C4-2B (cell line): ENCODE measurements around the gene TAGLN.

ENCODE experiments used
- ZFX ChIP-seq: fragments of 450-650 bp; IDR thresholded peaks from 2 replicates; pipeline ENCODE4 v1.6.1; 2017
- TF ChIP-seq, protein P1 (sequence below): fragments of 450-650 bp; conservative IDR thresholded peaks from 2 replicates; pipeline ENCODE4 v1.5.1; 2017; ENCODE audit warnings: mild to moderate bottlenecking

DNA sequence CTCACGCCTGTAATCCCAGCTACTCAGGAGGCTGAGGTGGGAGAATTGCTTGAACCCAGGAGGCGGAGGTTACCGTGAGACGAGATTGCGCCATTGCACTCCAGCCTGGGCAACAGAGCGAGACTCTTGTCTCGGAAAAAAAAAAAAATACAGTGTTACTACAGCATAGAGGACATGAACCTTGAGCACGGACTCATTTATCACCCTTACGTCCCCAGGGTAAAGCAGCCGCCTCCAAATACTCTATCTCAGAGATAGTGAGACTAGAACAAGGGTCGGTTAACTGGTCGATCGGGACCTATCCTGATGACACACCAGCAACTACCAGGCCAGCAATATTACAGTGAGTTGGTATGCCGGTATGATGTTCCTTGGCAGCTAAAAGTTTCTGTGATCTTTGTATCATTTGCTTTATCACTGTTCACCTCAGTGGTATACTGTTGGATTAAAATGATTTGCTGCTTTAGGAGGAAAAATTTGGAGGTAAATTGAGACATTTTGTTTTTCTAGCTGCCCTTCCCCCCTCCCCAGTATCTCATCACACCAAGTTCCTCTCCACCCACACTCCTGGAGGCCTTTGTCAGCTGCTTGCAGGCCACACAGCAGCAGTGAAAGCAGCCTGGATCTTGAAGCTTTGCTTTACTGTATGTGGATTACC lies 27.6 kb upstream of the TAGLN start:
- TF ChIP-seq, protein P1, sequence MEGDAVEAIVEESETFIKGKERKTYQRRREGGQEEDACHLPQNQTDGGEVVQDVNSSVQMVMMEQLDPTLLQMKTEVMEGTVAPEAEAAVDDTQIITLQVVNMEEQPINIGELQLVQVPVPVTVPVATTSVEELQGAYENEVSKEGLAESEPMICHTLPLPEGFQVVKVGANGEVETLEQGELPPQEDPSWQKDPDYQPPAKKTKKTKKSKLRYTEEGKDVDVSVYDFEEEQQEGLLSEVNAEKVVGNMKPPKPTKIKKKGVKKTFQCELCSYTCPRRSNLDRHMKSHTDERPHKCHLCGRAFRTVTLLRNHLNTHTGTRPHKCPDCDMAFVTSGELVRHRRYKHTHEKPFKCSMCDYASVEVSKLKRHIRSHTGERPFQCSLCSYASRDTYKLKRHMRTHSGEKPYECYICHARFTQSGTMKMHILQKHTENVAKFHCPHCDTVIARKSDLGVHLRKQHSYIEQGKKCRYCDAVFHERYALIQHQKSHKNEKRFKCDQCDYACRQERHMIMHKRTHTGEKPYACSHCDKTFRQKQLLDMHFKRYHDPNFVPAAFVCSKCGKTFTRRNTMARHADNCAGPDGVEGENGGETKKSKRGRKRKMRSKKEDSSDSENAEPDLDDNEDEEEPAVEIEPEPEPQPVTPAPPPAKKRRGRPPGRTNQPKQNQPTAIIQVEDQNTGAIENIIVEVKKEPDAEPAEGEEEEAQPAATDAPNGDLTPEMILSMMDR: no peak
- TF ChIP-seq ZFX: no peak
